ENCODE measurements around the gene ERAP2. TPM values are rescaled to one million over a fixed set of nuclear protein-coding genes. Genes with fewer than 3 reads are reported as not detected.
A peak's percentile ranks its signal among the peaks of the same experiment; 100 is the strongest.

ERAP2 gene
- total and polyA plus RNA-seq, 2 of the 13 experiments (the other 11 are each of a cell fraction or from before 2014, with no cell fraction given), result 12.8 to 16.6 TPM

DNA sequence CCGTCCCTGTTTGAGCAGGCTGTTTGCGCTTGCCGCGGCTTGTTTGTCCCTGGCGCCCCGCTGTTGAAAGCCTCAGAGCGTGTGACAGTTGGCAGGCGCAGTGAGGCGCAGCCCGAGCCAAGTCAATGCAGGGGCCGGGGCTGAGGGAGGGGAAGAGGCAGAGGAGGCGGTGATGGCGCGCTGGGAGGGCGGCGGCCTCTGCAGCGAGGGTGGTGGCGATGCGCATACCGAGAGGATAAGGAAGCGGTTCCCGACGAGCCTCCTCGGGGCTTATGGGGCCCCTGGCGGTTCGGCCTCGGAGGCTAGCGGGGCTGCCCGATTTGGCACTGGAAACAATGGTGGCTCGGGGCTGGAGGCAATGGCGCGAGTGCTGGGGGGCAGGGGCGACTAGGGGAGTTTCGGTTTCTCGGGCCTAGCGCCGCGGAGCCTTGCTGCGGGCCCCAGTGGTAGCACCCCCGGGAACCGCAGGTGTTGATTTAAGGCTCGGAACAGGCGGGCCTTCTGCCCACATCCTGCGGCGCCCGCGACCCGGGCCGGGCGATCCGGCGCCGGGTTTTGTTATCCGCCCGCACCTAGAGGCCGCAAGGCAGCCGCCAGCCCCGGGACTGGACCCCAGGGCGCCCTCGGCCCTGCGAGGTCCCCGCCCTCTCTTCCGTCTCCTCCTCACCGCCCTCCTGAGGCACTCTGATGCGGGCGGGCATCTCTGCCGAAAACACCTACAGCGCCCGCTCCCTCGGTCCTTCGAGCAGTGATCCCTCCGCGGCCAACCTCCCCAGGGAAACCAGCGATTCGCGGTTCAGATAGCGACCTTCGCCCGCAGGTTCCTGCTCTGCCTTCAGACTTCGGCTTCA, 58.6 kb downstream of the ERAP2 start (continued):
- TF ChIP-seq ZNF646 (CRISPR knock-in tag; IDR thresholded peaks at IDR 0.05) (0 out of 2 replicates have a peak, but pooled peaks have one; percentile 33), ETS1 (CRISPR knock-in tag; IDR thresholded peaks at IDR 0.05) (no peak), RARA (CRISPR knock-in tag; IDR thresholded peaks at IDR 0.05) (no peak; the same call in 1 of the 2 replicates), ZFP36L2 (CRISPR knock-in tag; IDR thresholded peaks at IDR 0.05) (no peak), GLI4 (CRISPR knock-in tag; IDR thresholded peaks at IDR 0.05; ENCODE audit: borderline replicate concordance) (peak; percentile 43; the same call in 1 of the 2 replicates), ZNF605 (CRISPR knock-in tag; IDR thresholded peaks at IDR 0.05) (no peak; the same call in 1 of the 2 replicates), ZNF7 (CRISPR knock-in tag; IDR thresholded peaks at IDR 0.05) (no peak), ELK4 (CRISPR knock-in tag; IDR thresholded peaks at IDR 0.05; ENCODE audit: borderline replicate concordance) (0 out of 2 replicates have a peak, but pooled peaks have one; percentile 40), ZNF232 (CRISPR knock-in tag; IDR thresholded peaks at IDR 0.05; ENCODE audit: borderline replicate concordance) (0 out of 2 replicates have a peak, but pooled peaks have one; percentile 19), ASH2L (IDR thresholded peaks at IDR 0.05; ENCODE audit: insufficient read length, low read depth, low read length) (peak; percentile 89)
- TF ChIP-seq, protein P1, sequence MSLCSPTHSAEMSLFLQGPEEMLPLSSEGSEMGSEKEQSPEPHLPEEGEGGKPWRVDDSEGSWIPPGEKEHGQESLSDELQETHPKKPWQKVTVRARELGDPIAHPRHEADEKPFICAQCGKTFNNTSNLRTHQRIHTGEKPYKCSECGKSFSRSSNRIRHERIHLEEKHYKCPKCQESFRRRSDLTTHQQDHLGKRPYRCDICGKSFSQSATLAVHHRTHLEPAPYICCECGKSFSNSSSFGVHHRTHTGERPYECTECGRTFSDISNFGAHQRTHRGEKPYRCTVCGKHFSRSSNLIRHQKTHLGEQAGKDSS (CRISPR knock-in tag; IDR thresholded peaks at IDR 0.05; ENCODE audit: borderline replicate concordance, low read depth), result peak; percentile 80; the same call in 1 of the 2 replicates
- TF ChIP-seq, protein P2, sequence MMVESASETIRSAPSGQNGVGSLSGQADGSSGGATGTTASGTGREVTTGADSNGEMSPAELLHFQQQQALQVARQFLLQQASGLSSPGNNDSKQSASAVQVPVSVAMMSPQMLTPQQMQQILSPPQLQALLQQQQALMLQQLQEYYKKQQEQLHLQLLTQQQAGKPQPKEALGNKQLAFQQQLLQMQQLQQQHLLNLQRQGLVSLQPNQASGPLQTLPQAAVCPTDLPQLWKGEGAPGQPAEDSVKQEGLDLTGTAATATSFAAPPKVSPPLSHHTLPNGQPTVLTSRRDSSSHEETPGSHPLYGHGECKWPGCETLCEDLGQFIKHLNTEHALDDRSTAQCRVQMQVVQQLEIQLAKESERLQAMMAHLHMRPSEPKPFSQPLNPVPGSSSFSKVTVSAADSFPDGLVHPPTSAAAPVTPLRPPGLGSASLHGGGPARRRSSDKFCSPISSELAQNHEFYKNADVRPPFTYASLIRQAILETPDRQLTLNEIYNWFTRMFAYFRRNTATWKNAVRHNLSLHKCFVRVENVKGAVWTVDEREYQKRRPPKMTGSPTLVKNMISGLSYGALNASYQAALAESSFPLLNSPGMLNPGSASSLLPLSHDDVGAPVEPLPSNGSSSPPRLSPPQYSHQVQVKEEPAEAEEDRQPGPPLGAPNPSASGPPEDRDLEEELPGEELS (CRISPR knock-in tag; IDR thresholded peaks at IDR 0.05), result peak; percentile 62
- TF ChIP-seq, protein P3, sequence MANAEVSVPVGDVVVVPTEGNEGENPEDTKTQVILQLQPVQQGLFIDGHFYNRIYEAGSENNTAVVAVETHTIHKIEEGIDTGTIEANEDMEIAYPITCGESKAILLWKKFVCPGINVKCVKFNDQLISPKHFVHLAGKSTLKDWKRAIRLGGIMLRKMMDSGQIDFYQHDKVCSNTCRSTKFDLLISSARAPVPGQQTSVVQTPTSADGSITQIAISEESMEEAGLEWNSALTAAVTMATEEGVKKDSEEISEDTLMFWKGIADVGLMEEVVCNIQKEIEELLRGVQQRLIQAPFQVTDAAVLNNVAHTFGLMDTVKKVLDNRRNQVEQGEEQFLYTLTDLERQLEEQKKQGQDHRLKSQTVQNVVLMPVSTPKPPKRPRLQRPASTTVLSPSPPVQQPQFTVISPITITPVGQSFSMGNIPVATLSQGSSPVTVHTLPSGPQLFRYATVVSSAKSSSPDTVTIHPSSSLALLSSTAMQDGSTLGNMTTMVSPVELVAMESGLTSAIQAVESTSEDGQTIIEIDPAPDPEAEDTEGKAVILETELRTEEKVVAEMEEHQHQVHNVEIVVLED (CRISPR knock-in tag; IDR thresholded peaks at IDR 0.05; ENCODE audit: borderline replicate concordance), result peak; percentile 55; the same call in 1 of the 2 replicates

Data from HepG2 (cell line).